IPS-18a (cell line): ENCODE results near the gene FREY1.

Source experiments
- H3K27ac ChIP-seq: one replicate; pipeline ENCODE4 v1.5.1; 2013; ENCODE audit warnings: low read length
- H3K27me3 ChIP-seq: one replicate; pipeline ENCODE4 v1.6.1; 2013; ENCODE audit warnings: mild to moderate bottlenecking, low read length; ENCODE audit not compliant: control insufficient read depth, insufficient read depth
- H3K36me3 ChIP-seq: one replicate; pipeline ENCODE4 v1.6.1; 2013; ENCODE audit warnings: low read depth, low read length; ENCODE audit not compliant: control insufficient read depth
- H3K4me1 ChIP-seq: one replicate; pipeline ENCODE4 v1.6.1; 2013; ENCODE audit warnings: low read depth, low read length; ENCODE audit not compliant: control insufficient read depth
- H3K4me3 ChIP-seq: one replicate; pipeline ENCODE4 v1.5.1; 2013; ENCODE audit warnings: low read length
- H3K9ac ChIP-seq: one replicate; pipeline ENCODE4 v1.6.1; 2013; ENCODE audit warnings: mild to moderate bottlenecking, low read length, moderate library complexity
- H3K9me3 ChIP-seq: one replicate; pipeline ENCODE4 v1.6.1; 2013; ENCODE audit warnings: low read depth, low read length; ENCODE audit not compliant: control insufficient read depth

FREY1 gene

GRCh38 chr11:45871638-45872037, 35.4 kb downstream of the FREY1 start:
- no peak overlapping the region for H3K4me3 ChIP-seq
- no peaks in the 10 kb centered on the region for H3K27me3 ChIP-seq
- no peak overlapping the region for H3K9ac ChIP-seq
- peaks cover 25% of the 10 kb centered on the region for H3K36me3 ChIP-seq
- no peak overlapping the region for H3K27ac ChIP-seq
- peaks cover 15% of the 10 kb centered on the region for H3K4me1 ChIP-seq
- H3K9me3 ChIP-seq: no peaks in the 10 kb centered on the region

- Histone ChIP-seq H3K36me3 (peaks cover 25% of the 10 kb centered on the region), H3K4me3 (no peak overlapping the region), H3K4me1 (peaks cover 7% of the 10 kb centered on the region)
Measured at GRCh38 chr11:45870706-45871105, 36.4 kb downstream of the FREY1 start.

GRCh38 chr11:45869551-45869950, 37.5 kb downstream of the FREY1 start:
- Histone ChIP-seq H3K27ac (no peak overlapping the region), H3K4me3 (no peak overlapping the region), H3K27me3 (no peaks in the 10 kb centered on the region), H3K4me1 (peaks cover 5% of the 10 kb centered on the region), H3K36me3 (peaks cover 25% of the 10 kb centered on the region), H3K9ac (no peak overlapping the region), H3K9me3 (no peaks in the 10 kb centered on the region)

More at GRCh38 chr11:45870706-45871105, 36.4 kb downstream of the FREY1 start:
- no peaks in the 10 kb centered on the region for H3K9me3 ChIP-seq
- H3K27me3 ChIP-seq: no peaks in the 10 kb centered on the region
- H3K27ac ChIP-seq: no peak overlapping the region
- H3K9ac ChIP-seq: no peak overlapping the region

GRCh38 chr11:45864041-45864440, 43.0 kb downstream of the FREY1 start:
- H3K4me1 ChIP-seq: peaks cover 2% of the 10 kb centered on the region
- peaks cover 28% of the 10 kb centered on the region for H3K36me3 ChIP-seq
- no peak overlapping the region for H3K27ac ChIP-seq
- H3K27me3 ChIP-seq: no peaks in the 10 kb centered on the region
- H3K9ac ChIP-seq: no peak overlapping the region
- H3K4me3 ChIP-seq: no peak overlapping the region
- no peaks in the 10 kb centered on the region for H3K9me3 ChIP-seq

DNA sequence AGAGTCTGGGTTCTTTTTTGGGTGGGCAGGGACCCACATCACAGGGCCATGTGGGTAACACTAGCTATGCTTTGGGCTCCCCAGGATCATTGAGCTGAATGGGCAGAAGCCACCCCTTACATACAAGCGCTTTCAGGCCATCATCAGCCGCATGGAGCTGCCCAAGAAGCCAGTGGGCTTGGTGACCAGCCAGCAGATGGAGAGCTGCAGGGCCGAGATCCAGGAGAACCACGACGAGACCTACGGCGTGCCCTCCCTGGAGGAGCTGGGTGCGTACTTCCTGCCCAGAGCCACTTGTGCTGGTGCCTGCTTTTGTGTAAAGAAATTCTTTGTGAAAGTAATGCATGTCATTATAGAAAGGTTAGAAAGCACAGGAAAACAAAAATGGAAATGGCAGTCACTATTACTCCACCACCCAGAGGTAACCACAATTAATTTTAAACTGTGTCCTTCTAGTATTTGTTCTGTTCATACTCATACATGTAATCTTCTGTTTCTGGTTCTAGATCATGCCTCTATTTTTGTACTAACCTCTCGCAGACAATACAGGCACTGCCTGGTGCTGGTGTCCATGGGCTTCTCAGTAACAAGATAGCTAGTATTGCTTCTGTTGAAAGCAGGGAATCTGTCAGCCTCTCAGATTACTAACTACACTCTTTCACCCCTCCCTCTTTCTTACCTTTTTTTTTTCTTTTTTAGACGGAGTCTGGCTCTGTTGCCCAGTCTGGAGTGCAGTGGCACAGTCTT, 46.1 kb downstream of the FREY1 start:
- H3K9ac ChIP-seq: no peak overlapping the region
- H3K36me3 ChIP-seq: peaks cover 15% of the 10 kb centered on the region
- no peaks in the 10 kb centered on the region for H3K27me3 ChIP-seq
- no peak overlapping the region for H3K27ac ChIP-seq
- peaks cover 14% of the 10 kb centered on the region for H3K4me1 ChIP-seq
- H3K9me3 ChIP-seq: no peaks in the 10 kb centered on the region
- H3K4me3 ChIP-seq: no peak overlapping the region

DNA sequence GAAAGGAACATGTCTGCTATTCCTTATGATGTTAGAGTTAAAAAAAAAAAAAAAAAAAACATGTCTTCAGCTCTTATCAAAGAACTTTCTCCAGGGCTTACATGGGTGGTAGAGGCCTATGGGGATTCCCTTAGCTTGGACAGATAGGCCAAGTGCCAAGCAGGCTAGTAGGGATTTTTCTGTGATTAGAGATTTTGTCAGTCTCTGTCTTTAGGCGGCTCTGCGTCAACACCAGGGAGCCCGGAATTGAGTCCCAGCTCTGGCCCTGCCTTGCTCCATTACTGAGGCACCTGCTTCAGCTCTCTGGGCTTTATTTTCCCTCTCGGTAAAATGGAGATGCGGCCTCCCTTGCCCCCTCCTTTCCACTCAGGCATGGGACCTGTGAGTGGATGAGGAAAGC, 46.7 kb downstream of the FREY1 start:
- Histone ChIP-seq H3K9me3 (no peaks in the 10 kb centered on the region), H3K4me3 (no peak overlapping the region), H3K9ac (no peak overlapping the region), H3K27ac (no peak overlapping the region), H3K4me1 (peaks cover 20% of the 10 kb centered on the region), H3K36me3 (peaks cover 15% of the 10 kb centered on the region), H3K27me3 (no peaks in the 10 kb centered on the region)

- peaks cover 27% of the 10 kb centered on the region for H3K4me1 ChIP-seq
- no peak overlapping the region for H3K4me3 ChIP-seq
- no peaks in the 10 kb centered on the region for H3K9me3 ChIP-seq
- no peaks in the 10 kb centered on the region for H3K27me3 ChIP-seq
- H3K9ac ChIP-seq: no peak overlapping the region
- peaks cover 15% of the 10 kb centered on the region for H3K36me3 ChIP-seq
- no peak overlapping the region for H3K27ac ChIP-seq
Measured at GRCh38 chr11:45859661-45860140, 47.4 kb downstream of the FREY1 start.

DNA sequence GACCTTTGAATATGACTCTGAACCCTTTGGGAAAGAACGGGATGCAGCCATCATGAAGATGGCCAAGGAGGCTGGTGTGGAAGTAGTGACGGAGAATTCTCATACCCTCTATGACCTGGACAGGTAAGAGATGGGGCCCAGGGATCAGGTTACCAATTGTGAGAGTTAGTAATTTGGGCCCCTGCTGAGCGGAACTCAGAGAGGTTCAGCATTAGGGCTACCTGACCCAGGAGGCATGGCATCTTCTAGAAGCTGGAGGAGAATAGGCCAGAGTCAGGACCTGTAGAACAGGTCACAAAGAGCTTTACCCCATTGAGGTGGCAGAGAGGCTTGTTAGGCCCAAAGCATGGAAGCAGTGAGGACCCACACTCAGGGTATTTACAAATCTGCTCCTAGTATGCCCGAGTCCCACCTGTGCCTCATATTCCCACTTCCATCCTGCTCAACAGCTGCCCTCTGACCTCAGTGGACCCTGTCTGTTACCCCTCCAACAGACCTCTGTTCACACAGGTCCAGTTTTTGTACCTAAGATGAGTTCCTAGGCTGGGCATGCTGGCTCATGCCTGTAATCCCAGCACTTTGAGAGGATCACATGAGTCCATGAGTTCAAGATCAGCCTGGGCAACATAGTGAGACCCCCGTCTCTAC, 48.2 kb downstream of the FREY1 start:
- no peak overlapping the region for H3K27ac ChIP-seq

GRCh38 chr11:45857961-45858474, 49.1 kb downstream of the FREY1 start:
- no peak overlapping the region for H3K9ac ChIP-seq
- no peak overlapping the region for H3K4me3 ChIP-seq
- no peaks in the 10 kb centered on the region for H3K9me3 ChIP-seq
- peaks cover 33% of the 10 kb centered on the region for H3K4me1 ChIP-seq
- H3K36me3 ChIP-seq: peaks cover 13% of the 10 kb centered on the region
- no peaks in the 10 kb centered on the region for H3K27me3 ChIP-seq
- no peak overlapping the region for H3K27ac ChIP-seq

More for the DNA sequence above, 48.2 kb downstream of the FREY1 start:
- Histone ChIP-seq H3K27me3 (no peaks in the 10 kb centered on the region), H3K4me1 (peaks cover 29% of the 10 kb centered on the region), H3K9ac (no peak overlapping the region), H3K9me3 (no peaks in the 10 kb centered on the region), H3K36me3 (peaks cover 15% of the 10 kb centered on the region), H3K4me3 (no peak overlapping the region)
